Breast epithelium (tissue), 3 donors: ENCODE measurements around the gene GTPBP6.

Source experiments
- POLR2A ChIP-seq: fragments of 450-650 bp; IDR thresholded peaks from one replicate; pipeline ENCODE4 v1.6.1; 2016; ENCODE audit warnings: antibody characterized with exemption, mild to moderate bottlenecking, moderate library complexity
- POLR2AphosphoS5 ChIP-seq, 3 donors: sonication (generic); formaldehyde crosslinking; IDR thresholded peaks; one replicate each; pipeline ENCODE4 v1.6.1; 2017; ENCODE audit warnings: antibody characterized with exemption in 3 of 3
- TF ChIP-seq, protein P1 (sequence below), 3 donors: fragments of 450-650 bp; IDR thresholded peaks; one replicate each; pipeline ENCODE4 v1.5.1; 2016 to 2017; ENCODE audit warnings: antibody characterized with exemption in 3 of 3, mild to moderate bottlenecking in 3 of 3, moderate library complexity in 3 of 3

- TF ChIP-seq, protein P1, sequence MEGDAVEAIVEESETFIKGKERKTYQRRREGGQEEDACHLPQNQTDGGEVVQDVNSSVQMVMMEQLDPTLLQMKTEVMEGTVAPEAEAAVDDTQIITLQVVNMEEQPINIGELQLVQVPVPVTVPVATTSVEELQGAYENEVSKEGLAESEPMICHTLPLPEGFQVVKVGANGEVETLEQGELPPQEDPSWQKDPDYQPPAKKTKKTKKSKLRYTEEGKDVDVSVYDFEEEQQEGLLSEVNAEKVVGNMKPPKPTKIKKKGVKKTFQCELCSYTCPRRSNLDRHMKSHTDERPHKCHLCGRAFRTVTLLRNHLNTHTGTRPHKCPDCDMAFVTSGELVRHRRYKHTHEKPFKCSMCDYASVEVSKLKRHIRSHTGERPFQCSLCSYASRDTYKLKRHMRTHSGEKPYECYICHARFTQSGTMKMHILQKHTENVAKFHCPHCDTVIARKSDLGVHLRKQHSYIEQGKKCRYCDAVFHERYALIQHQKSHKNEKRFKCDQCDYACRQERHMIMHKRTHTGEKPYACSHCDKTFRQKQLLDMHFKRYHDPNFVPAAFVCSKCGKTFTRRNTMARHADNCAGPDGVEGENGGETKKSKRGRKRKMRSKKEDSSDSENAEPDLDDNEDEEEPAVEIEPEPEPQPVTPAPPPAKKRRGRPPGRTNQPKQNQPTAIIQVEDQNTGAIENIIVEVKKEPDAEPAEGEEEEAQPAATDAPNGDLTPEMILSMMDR (IDR thresholded peaks at IDR 0.05) = no peak
- TF ChIP-seq POLR2A (no peak), POLR2AphosphoS5 (IDR thresholded peaks at IDR 0.05) (no peak)
Measured at GRCh38 chrX:314781-315595, 3.6 kb downstream of the GTPBP6 start.
